Astrocyte (in vitro differentiated cells and primary cell): Measurements from ENCODE around the gene PKD1.

Experiments used
- CTCF ChIP-seq: IDR thresholded peaks from 2 replicates; pipeline ENCODE4 v1.5.1; 2011; ENCODE audit warnings: low read depth, mild to moderate bottlenecking, inconsistent platforms, low read length, moderate library complexity; ENCODE audit not compliant: insufficient read depth
- EZH2 ChIP-seq: IDR thresholded peaks from 2 replicates; pipeline ENCODE4 v1.6.1; 2012; ENCODE audit warnings: mild to moderate bottlenecking, low read length, inconsistent platforms; ENCODE audit not compliant: insufficient read depth

GRCh38 chr16:2157480-2158261 lies 22.0 kb upstream of the PKD1 start:
- TF ChIP-seq CTCF (no peak), EZH2 (no peak)
